ENCODE measurements around the gene SDF2L1.
"Not testable (repeated sequence)": the region's sequence is repeated elsewhere in the genome, so short reads cannot be mapped to it uniquely, and the experiment has no call there.

SDF2L1 gene

GRCh38 chr22:21641789-21642583, at the start of gene SDF2L1:
Gene SDF2L1 (plus strand): TSS chr22:21642302. CDS start chr22:21642337, 35 bp downstream.
- peak; percentile 98 for DNase-seq (ENCODE audit: low spot score)

- DNase-seq (ENCODE audit: low spot score): no peak
These were observed 49.7 kb upstream of the SDF2L1 start for GRCh38 chr22:21592422-21592821.

- DNase-seq (ENCODE audit: low spot score): no peak
These were observed 48.5 kb upstream of the SDF2L1 start for GRCh38 chr22:21593406-21594232.

DNA sequence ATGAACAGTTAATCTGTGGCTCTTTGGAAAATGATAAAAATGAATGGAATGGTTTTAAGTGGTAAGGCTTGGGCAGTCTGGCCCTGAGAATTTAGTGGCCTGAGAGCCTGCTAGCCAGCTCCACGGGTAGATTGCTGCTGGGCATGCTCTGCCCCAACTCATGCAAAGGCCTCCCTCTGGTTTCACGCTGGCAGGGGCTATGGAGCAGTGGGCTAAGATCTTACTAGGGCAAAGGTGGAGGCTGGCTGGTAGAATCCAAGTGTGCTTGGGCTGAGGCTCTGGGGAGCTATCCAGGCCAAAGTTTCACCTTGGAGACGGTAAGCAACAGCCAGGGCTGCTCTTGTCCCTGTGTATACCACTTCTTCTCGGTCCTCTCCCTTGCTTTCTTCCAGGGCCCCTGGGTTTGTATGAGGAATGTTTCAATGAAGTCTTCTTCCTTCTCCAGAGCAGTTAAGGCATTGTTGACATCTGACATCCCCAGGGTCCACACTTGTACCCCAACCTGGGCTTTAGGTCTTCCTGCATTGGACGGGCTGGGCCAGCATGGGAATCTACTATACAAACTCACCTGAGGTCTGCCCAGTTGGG, 47.1 kb upstream of the SDF2L1 start:
- DNase-seq (ENCODE audit: low spot score): peak; percentile 27

GRCh38 chr22:21596356-21597135, 45.6 kb upstream of the SDF2L1 start:
- DNase-seq (ENCODE audit: low spot score): not testable (repeated sequence)

- no peak for DNase-seq (ENCODE audit: low spot score)
These were observed 43.8 kb upstream of the SDF2L1 start for GRCh38 chr22:21598302-21598701.

- DNase-seq (ENCODE audit: low spot score): no peak
These were observed 42.8 kb upstream of the SDF2L1 start for GRCh38 chr22:21599053-21599893.

DNA sequence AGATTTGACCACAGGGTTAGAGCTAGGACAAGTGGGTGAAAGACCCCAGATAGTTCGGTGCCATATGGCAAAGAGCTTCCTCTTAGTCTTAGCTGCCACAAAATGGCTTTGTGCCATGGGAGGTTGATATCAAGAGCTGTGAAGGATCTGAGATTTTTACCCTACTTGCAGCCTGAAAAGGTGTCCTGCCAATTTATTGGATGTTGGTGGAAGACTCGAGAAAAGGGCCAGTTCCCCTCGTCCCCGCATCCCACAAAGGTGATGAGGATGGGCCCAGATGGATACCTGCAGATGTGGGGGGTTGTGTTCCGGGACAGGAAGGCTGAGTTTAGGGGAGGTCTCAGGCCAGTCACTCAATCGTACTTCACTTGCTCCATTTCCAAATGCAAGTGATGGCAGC, 39.5 kb upstream of the SDF2L1 start:
- DNase-seq (ENCODE audit: low spot score): no peak

GRCh38 chr22:21603973-21604372, 38.1 kb upstream of the SDF2L1 start:
- DNase-seq (ENCODE audit: low spot score): no peak

DNA sequence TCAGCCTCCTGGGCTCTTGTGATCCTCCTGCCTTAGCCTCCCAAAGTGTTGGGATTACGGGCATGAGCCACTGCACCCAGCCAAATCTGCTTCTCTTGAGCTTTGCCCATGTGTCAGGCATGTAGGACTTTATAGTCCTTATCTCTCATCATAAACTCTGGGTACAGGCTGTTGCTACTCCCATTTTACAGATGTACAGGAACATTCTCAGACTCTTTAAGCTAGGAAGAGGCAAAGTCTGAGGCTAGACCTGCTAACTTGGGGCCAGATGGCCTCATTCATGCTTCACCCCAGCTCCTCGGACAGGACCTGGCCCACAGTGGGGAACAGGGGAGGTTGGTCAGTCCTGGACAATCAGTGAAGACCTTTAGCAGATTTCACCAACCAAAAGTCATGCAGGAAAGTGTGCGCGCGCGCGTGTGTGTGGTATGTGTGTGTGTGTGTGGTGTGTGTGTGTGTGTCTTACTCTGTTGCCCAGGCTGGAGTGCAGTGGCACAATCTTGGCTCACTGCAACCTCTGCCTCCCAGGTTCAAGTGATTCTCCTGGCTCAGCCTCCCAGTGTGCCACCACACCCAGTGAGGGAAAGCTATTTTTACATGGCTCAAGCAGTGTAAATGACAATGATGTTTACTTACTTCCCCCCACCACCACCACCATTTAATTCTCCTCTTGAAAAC, 36.1 kb upstream of the SDF2L1 start:
- DNase-seq (ENCODE audit: low spot score): no peak

GRCh38 chr22:21606775-21607174, 35.3 kb upstream of the SDF2L1 start:
- no peak for DNase-seq (ENCODE audit: low spot score)

- not testable (repeated sequence) for DNase-seq (ENCODE audit: low spot score)
These were observed 32.4 kb upstream of the SDF2L1 start for GRCh38 chr22:21609556-21610157.

GRCh38 chr22:21611210-21611977, 30.7 kb upstream of the SDF2L1 start:
- DNase-seq (ENCODE audit: low spot score): no peak

DNA sequence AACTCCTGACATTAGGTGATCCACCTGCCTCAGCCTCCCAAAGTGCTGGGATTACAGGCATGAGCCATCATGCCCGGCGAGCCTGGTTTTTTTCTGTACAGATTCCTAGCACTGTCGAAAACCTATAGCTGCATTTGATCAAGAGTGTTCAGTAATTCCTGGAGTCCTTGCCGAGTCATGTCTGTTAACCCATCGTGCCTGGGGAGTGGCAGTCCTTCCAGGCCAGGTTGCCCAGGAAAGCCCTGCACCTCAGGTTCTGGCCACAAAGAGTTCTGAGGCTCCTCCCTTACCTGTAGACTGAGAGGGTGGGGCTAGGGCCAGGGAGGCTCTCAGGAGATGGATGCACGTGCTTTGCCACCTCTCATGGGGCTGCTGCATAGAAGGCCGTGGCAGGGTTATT, 29.2 kb upstream of the SDF2L1 start:
- DNase-seq (ENCODE audit: low spot score): no peak

DNA sequence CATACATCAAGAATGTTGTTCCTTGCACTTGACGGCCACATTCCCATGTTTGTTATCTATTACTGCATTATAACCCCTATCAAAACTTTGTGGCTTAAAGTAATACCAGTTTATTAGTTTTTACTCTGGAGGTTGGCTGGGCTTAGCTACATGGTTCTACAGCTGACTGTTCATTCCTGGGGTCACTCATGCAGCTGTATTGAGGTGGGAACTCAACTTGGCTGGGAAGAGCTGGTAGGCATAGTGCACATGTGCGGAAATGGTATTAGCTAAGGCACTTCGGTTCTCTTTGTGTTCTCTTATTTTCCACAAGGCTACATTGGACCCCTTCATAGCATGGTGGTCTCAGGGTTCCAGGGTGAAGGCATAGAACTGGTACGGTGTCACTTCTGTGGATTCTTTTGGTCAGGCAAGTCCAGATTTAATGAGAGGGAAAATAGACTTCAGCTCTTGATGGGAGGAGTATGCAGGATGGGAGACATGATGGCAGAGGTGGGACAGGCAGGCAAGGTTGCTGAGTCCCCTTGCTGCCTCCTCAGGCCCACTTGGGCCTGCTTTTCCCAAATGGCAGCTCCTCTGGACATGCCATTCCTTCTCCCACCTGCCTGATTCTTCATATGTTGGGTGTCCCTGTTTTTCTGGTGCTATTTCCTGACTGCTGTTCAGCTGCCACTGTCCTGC, 28.4 kb upstream of the SDF2L1 start:
- DNase-seq (ENCODE audit: low spot score): no peak

DNA sequence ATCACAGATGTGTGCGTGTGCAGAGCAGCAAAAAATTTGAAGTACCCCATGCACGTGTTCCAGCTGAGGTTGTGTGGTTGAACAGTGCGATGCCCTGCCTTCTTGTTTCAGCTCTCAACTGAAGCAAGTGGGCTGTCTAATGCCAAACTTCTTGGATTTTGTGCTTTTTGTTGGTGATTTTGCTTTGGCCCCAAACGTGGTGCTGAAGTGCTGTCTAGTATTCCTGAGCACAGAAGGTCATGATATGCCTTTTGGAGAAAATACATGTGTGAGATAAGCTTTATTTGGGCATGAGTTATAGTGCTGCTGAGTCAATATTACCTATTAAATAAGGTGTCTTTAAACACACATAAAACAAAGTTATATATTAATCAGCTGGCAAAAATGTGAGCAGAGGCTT, 26.4 kb upstream of the SDF2L1 start:
- no peak for DNase-seq (ENCODE audit: low spot score)

DNA sequence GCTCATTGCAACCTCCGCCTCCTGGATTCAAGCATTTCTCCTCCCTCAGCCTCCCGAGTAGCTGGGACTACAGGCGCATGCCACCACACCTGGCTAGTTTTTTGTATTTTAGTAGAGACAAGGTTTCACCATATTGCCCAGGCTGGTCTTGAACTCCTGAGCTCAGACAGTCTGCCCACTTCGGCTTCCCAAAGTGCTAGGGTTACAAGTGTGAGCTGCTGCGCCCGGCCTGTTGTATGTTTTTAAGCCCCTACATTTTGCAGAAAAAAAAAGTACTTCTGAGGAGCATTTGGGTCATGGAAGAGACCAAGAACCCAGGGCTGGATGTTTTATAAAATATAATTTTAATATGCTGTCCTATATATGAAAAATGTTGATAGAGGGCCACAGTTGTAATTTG, 24.8 kb upstream of the SDF2L1 start:
- not testable (repeated sequence) for DNase-seq (ENCODE audit: low spot score)

GRCh38 chr22:21621025-21621424, 21.1 kb upstream of the SDF2L1 start:
- no peak for DNase-seq (ENCODE audit: low spot score)

Data from putamen (tissue), 1 donor.